A673 (cell line): ENCODE results near the gene EEF1AKMT3.
"Not testable (repeated sequence)": the region's sequence is repeated elsewhere in the genome, so short reads cannot be mapped to it uniquely, and the experiment has no call there.

Experiments used
- CTCF ChIP-seq: fragments of 300-800, 200-600 bp; sonication (generic); conservative IDR thresholded peaks from 2 replicates; pipeline ENCODE4 v1.5.1; 2017; ENCODE audit warnings: low read depth, mild to moderate bottlenecking, antibody characterized with exemption, low read length, moderate library complexity, mixed read lengths
- EZH2 ChIP-seq: fragments of 200-600 bp; sonication (generic); IDR thresholded peaks from 2 replicates; pipeline ENCODE4 v1.6.1; 2017; ENCODE audit warnings: borderline replicate concordance, low read depth, mild to moderate bottlenecking, mixed read lengths, antibody characterized with exemption, low read length; ENCODE audit not compliant: poor library complexity, severe bottlenecking

GRCh38 chr12:57820119-57820518 is 47.7 kb downstream of the EEF1AKMT3 start:
- not testable (repeated sequence) for TF ChIP-seq CTCF, EZH2
